ENCODE measurements around the gene CA14. TPM values are rescaled to one million over a fixed set of nuclear protein-coding genes. Genes with fewer than 3 reads are reported as not detected.

Gene CA14
- total and polyA plus RNA-seq, 9 of the 15 experiments (the other 6 are each of a cell fraction or from before 2014, with no cell fraction given), result 0.13 to 0.57 (median 0.26) TPM; not detected in 1

- TF ChIP-seq CREB3L1 (IDR thresholded peaks at IDR 0.05; ENCODE audit: borderline replicate concordance, low read depth), result peak; percentile 76
- no peak for TF ChIP-seq DDX20 (tag; IDR thresholded peaks at IDR 0.05; ENCODE audit: low read depth)
- TF ChIP-seq SMAD3 (CRISPR knock-in tag; conservative IDR thresholded peaks at IDR 0.05), result no peak
- peak in 1 of 2 experiments; percentile 59; a peak in 2 of 4 replicates for TF ChIP-seq TRIM24 (IDR thresholded peaks at IDR 0.05)
- TF ChIP-seq FOXK2 (conservative IDR thresholded peaks at IDR 0.05 in 1 of 2, IDR thresholded peaks at IDR 0.05 in 1 of 2; ENCODE audit: low read depth in 2 of 2), result peak in 1 of 2 experiments; percentile 65; a peak in 1 of 4 replicates
- peak in 1 of 2 experiments; percentile 29; a peak in 2 of 4 replicates for TF ChIP-seq TBL1XR1 (IDR thresholded peaks at IDR 0.05; ENCODE audit: low read length in 2 of 2)
- TF ChIP-seq ZNF384 (IDR thresholded peaks at IDR 0.05; ENCODE audit: low read depth, low read length), result 0 out of 2 replicates have a peak, but pooled peaks have one; percentile 15
- TF ChIP-seq CHD2 (IDR thresholded peaks at IDR 0.05; ENCODE audit: low read depth, low read length), result peak; percentile 48
- TF ChIP-seq TARDBP (IDR thresholded peaks at IDR 0.05), result 0 out of 2 replicates have a peak, but pooled peaks have one; percentile 25
- no peak for TF ChIP-seq KDM2B (CRISPR knock-in tag; IDR thresholded peaks at IDR 0.05)
- no peak for TF ChIP-seq NFXL1 (CRISPR knock-in tag; IDR thresholded peaks at IDR 0.05)
- no peak for TF ChIP-seq ZNF778 (CRISPR knock-in tag; IDR thresholded peaks at IDR 0.05)
- TF ChIP-seq POLR2G (IDR thresholded peaks at IDR 0.05; ENCODE audit: low read depth, low read length), result peak; percentile 82
- TF ChIP-seq SP1 (CRISPR knock-in tag; IDR thresholded peaks at IDR 0.05), result peak; percentile 88
- TF ChIP-seq NFYB (IDR thresholded peaks at IDR 0.05; ENCODE audit: extremely low read depth, insufficient read length), result peak; percentile 54
- no peak for TF ChIP-seq PRMT5 (CRISPR knock-in tag; IDR thresholded peaks at IDR 0.05)
- peak; percentile 82 for TF ChIP-seq KLF13 (tag; IDR thresholded peaks at IDR 0.05; ENCODE audit: borderline replicate concordance, low read depth)
- TF ChIP-seq CBX5 (IDR thresholded peaks at IDR 0.05; ENCODE audit: borderline replicate concordance, low read depth), result no peak
- peak; percentile 71 to 78 for TF ChIP-seq NRF1 (conservative IDR thresholded peaks at IDR 0.05 in 1 of 2, IDR thresholded peaks at IDR 0.05 in 1 of 2)
- no peak for TF ChIP-seq ZZZ3 (IDR thresholded peaks at IDR 0.05)
- peak; percentile 95 for TF ChIP-seq GABPA (tag; conservative IDR thresholded peaks at IDR 0.05; ENCODE audit: low read depth)
- no peak for TF ChIP-seq SRF (CRISPR knock-in tag; IDR thresholded peaks at IDR 0.05)
- TF ChIP-seq ZBTB7A (IDR thresholded peaks at IDR 0.05; ENCODE audit: borderline replicate concordance, control insufficient read depth, low read depth, low read length), result peak; percentile 94
- peak; percentile 76 for TF ChIP-seq RBFOX2 (IDR thresholded peaks at IDR 0.05; ENCODE audit: low read depth, low read length)
- TF ChIP-seq NR3C1 (CRISPR knock-in tag; IDR thresholded peaks at IDR 0.05), result no peak
- no peak for TF ChIP-seq RBM17 (IDR thresholded peaks at IDR 0.05; ENCODE audit: borderline replicate concordance, low read depth, low read length)
- TF ChIP-seq MAFK (IDR thresholded peaks at IDR 0.05; ENCODE audit: low read length), result no peak
- TF ChIP-seq SMARCB1 (IDR thresholded peaks at IDR 0.05; ENCODE audit: insufficient read length, low read depth), result no peak
- no peak; the same call in 1 of the 2 replicates for TF ChIP-seq HLTF (IDR thresholded peaks at IDR 0.05)
- peak; percentile 84; the same call in 1 of the 2 replicates for TF ChIP-seq LCOR (CRISPR knock-in tag; IDR thresholded peaks at IDR 0.05)
- peak; percentile 96 for TF ChIP-seq CREM (IDR thresholded peaks at IDR 0.05; ENCODE audit: low read depth)
Observed at GRCh38 chr1:150268705-150269403, 11.3 kb downstream of the CA14 start, which contains the start of gene APH1A (continued).

Data from K562 (cell line).